PC-3 (cell line): ENCODE data around the gene DAPK3. TPM values are rescaled to one million over a fixed set of nuclear protein-coding genes. Genes with fewer than 3 reads are reported as not detected.

ENCODE experiments used
- ATAC-seq: fragments of 200-7000 bp; cut with Tn5 transposase; 2 replicates; pipeline ENCODE4 v1.9.1; 2020; ENCODE audit warnings: mild to moderate bottlenecking, moderate library complexity
- BruUV-seq: library from RNA; stranded (reverse); fragments of 400-500 nt; replicated peaks from 2 replicates; lab custom pipeline; 2021; lab: Mats Ljungman, UMichigan
- CTCF ChIA-PET: fragments of 300-600 bp; sonication (Branson Sonifier 250); formaldehyde crosslinking; loops from one replicate; lab custom pipeline; 2022; ENCODE audit warnings: antibody characterized with exemption; lab: Charles Lee
- POLR2A ChIA-PET: fragments of 300-600 bp; sonication (Branson Sonifier 250); formaldehyde crosslinking; loops from one replicate; lab custom pipeline; 2022; ENCODE audit warnings: antibody characterized with exemption; ENCODE audit not compliant: unreplicated experiment; lab: Charles Lee
- DNase-seq: peaks from one replicate; pipeline ENCODE4 v3.0.0-alpha.2; 2015
- H2AFZ ChIP-seq: fragments of 300-600 bp; sonication (generic); 2 replicates; pipeline ENCODE4 v1.6.0; 2016; ENCODE audit warnings: antibody characterized with exemption, low read length
- H3F3A ChIP-seq: fragments of 300-600 bp; sonication (generic); one replicate; pipeline ENCODE4 v1.6.0; 2017; ENCODE audit warnings: antibody characterized with exemption, low read length, control low read depth, mild to moderate bottlenecking; ENCODE audit not compliant: unreplicated experiment
- H3K27ac ChIP-seq: fragments of 300-600 bp; sonication (generic); 2 replicates; pipeline ENCODE4 v1.5.1; 2016; ENCODE audit warnings: mild to moderate bottlenecking, low read length
- H3K27me3 ChIP-seq: fragments of 300-600 bp; sonication (generic); 2 replicates; pipeline ENCODE4 v1.6.1; 2016; ENCODE audit warnings: low read length, mixed read lengths
- H3K36me3 ChIP-seq: fragments of 300-600 bp; sonication (generic); 2 replicates; pipeline ENCODE4 v1.6.1; 2016; ENCODE audit warnings: low read depth, mixed run types, low read length, mixed read lengths
- H3K4me1 ChIP-seq: fragments of 300-600 bp; sonication (generic); 2 replicates; pipeline ENCODE4 v1.5.1; 2016; ENCODE audit warnings: low read length; ENCODE audit not compliant: insufficient read depth
- H3K4me2 ChIP-seq: fragments of 300-600 bp; sonication (generic); 2 replicates; pipeline ENCODE4 v1.6.0; 2016; ENCODE audit warnings: low read length
- H3K4me3 ChIP-seq: fragments of 300-600 bp; sonication (generic); 2 replicates; pipeline ENCODE4 v1.5.1; 2016; ENCODE audit warnings: mild to moderate bottlenecking, low read length, mixed read lengths
- H3K79me2 ChIP-seq: fragments of 300-600 bp; sonication (generic); 2 replicates; pipeline ENCODE4 v1.6.1; 2017; ENCODE audit warnings: low read length, mixed read lengths
- H3K9ac ChIP-seq: fragments of 300-600 bp; sonication (generic); 2 replicates; pipeline ENCODE4 v1.6.0; 2016; ENCODE audit warnings: mild to moderate bottlenecking, low read length
- H3K9me2 ChIP-seq: fragments of 300-600 bp; sonication (generic); replicated peaks from 2 replicates; pipeline ENCODE4 v1.6.1; 2016; ENCODE audit warnings: mixed run types, low read length, mixed read lengths
- H3K9me3 ChIP-seq: fragments of 300-600 bp; sonication (generic); 2 replicates; pipeline ENCODE4 v1.6.1; 2016; ENCODE audit warnings: low read length, mixed read lengths
- H4K20me1 ChIP-seq: fragments of 300-600 bp; sonication (generic); 2 replicates; pipeline ENCODE4 v1.6.1; 2016; ENCODE audit warnings: low read length, mixed read lengths
- CTCF ChIP-seq: fragments of 300-600 bp; sonication (generic); conservative IDR thresholded peaks from 2 replicates; pipeline ENCODE4 v1.5.1; 2017; ENCODE audit warnings: antibody characterized with exemption, low read depth, mild to moderate bottlenecking, low read length
- EZH2 ChIP-seq: fragments of 300-600 bp; sonication (generic); IDR thresholded peaks from one replicate; pipeline ENCODE4 v1.6.1; 2017; ENCODE audit warnings: antibody characterized with exemption, mild to moderate bottlenecking, low read length; ENCODE audit not compliant: unreplicated experiment
- EZH2phosphoT487 ChIP-seq: fragments of 300-600 bp; sonication (generic); IDR thresholded peaks from 2 replicates; pipeline ENCODE4 v1.6.1; 2018; ENCODE audit warnings: mild to moderate bottlenecking, antibody characterized with exemption, low read length, borderline replicate concordance
- intact Hi-C: fragments of 100-400 bp; cut with micrococcal nuclease; formaldehyde crosslinking; loops from 2 replicates; pipeline ENCODE4 v1.9.0; 2023
- total RNA-seq: library from RNA; depleted of rRNA; stranded (reverse); fragments of >200 nt; gene quantifications from 2 replicates; pipeline ENCODE4 v1.2.3, GENCODE V29; 2014

Gene DAPK3
- total RNA-seq, 1 experiment from 2014 or later = 94.2 TPM

GRCh38 chr19:4018775-4019504 is 48.0 kb upstream of the DAPK3 start:
- Histone ChIP-seq H3K27me3 (no peaks in the 10 kb centered on the region), H3K4me2 (no peak overlapping the region), H2AFZ (no peak overlapping the region), H3K9me2 (no peaks in the 10 kb centered on the region), H3K4me1 (no peaks in the 10 kb centered on the region), H3K27ac (no peak overlapping the region), H4K20me1 (no peaks in the 10 kb centered on the region), H3K9me3 (no peaks in the 10 kb centered on the region), H3K9ac (no peak overlapping the region), H3K79me2 (peaks cover 22% of the 10 kb centered on the region), H3F3A (no peaks in the 10 kb centered on the region), H3K4me3 (no peak overlapping the region), H3K36me3 (no peaks in the 10 kb centered on the region)
- intact Hi-C loops = no loop called here
- ATAC-seq = no peak
- POLR2A ChIA-PET = no interaction called here
- BruUV-seq = no TSS peak
- no peak for TF ChIP-seq CTCF
- TF ChIP-seq EZH2 = no peak
- no peak for TF ChIP-seq EZH2phosphoT487
- CTCF ChIA-PET = no interaction called here
- no peak for DNase-seq

- peaks cover 22% of the 10 kb centered on the region for H3K79me2 ChIP-seq
Observed at GRCh38 chr19:4018140-4018613, 47.3 kb upstream of the DAPK3 start.

More at GRCh38 chr19:4018140-4018613, 47.3 kb upstream of the DAPK3 start:
- Histone ChIP-seq H3K9me2 (no peaks in the 10 kb centered on the region), H3K4me1 (no peaks in the 10 kb centered on the region), H2AFZ (no peak overlapping the region), H3K4me2 (no peak overlapping the region), H3K9me3 (no peaks in the 10 kb centered on the region), H3K9ac (no peak overlapping the region), H4K20me1 (no peaks in the 10 kb centered on the region), H3K4me3 (no peak overlapping the region), H3K27me3 (no peaks in the 10 kb centered on the region), H3K36me3 (no peaks in the 10 kb centered on the region), H3K27ac (no peak overlapping the region), H3F3A (no peaks in the 10 kb centered on the region)
- intact Hi-C loops = no loop called here
- TF ChIP-seq EZH2phosphoT487 = no peak
- TF ChIP-seq CTCF = no peak
- no peak for TF ChIP-seq EZH2
- no peak for DNase-seq
- no TSS peak for BruUV-seq
- ChIA-PET POLR2A (no interaction called here), CTCF (no interaction called here)
- no peak for ATAC-seq
